Activated naive CD4-positive, alpha-beta T cell treated with anti-CD3 and anti-CD28 coated beads, Interleukin-2, amount 50 U/mL, for 24 hours (primary cell): ENCODE results near the gene CHD2.
A peak's percentile ranks its signal among the peaks of the same experiment; 100 is the strongest.

Experiments used
- H3K27ac Mint-ChIP-seq: one replicate; pipeline ENCODE4 v1.8.0; 2021; ENCODE audit warnings: mild to moderate bottlenecking, mixed read lengths
- H3K27me3 Mint-ChIP-seq: one replicate; pipeline ENCODE4 v1.8.0; 2021; ENCODE audit warnings: mixed read lengths
- H3K36me3 Mint-ChIP-seq: one replicate; pipeline ENCODE4 v1.8.0; 2021; ENCODE audit warnings: mixed read lengths
- H3K4me1 Mint-ChIP-seq: one replicate; pipeline ENCODE4 v1.8.0; 2021; ENCODE audit warnings: mixed read lengths
- H3K4me3 Mint-ChIP-seq: one replicate; pipeline ENCODE4 v1.8.0; 2021; ENCODE audit warnings: mild to moderate bottlenecking, mixed read lengths
- H3K9me3 Mint-ChIP-seq: one replicate; pipeline ENCODE4 v1.8.0; 2021; ENCODE audit warnings: mixed read lengths

Gene CHD2

DNA sequence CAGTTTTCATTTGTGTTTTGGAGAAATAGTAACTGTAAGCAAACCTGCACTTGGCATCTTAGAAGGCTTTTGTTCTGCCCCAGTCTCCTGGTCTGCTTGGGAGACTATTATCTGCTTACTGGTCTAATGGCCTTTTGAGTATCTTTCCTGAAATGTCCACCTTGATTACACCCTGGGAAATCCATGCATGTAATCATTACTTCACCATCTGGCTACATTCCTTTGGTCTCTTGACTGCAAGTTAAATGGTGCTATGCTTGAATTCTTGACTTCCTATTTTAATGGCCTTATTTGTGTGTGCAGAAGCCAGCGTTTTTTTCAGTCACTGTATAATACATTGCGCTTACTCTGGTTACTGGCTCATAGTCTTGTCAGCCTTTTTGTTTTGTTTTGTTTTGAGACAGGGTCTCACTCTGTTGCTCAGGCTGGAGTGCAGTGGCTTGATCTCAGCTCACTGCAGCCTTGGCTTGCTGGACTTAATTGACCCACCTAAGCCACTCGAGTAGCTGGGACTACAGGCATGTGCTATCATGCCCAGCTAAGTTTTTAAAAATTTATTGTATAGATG lies 30.0 kb downstream of the CHD2 start:
- Mint-ChIP-seq H3K27ac (peak overlapping the region; percentile 24), H3K9me3 (no peaks in the 10 kb centered on the region), H3K4me1 (peaks cover 65% of the 10 kb centered on the region)

DNA sequence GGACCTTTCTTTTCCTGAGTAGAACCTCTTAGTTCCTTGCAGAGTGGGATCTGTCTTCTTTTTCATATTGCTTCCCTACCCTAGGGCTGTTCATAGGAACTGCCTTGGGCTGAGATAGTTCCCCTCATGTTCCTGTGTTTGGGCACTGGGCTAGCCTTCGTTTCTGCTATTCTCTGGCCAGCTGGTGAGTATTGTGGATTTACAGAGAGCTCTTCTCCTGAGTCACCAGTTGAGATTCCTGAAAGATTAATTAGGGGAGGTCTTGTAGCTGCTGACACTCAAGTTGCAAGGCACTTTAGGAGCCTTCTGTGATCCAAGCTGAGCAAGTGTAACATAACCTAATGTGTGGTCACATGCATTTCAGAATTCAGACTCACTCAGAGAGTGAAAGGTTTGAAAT lies 30.7 kb downstream of the CHD2 start:
- peaks cover 65% of the 10 kb centered on the region for H3K4me1 Mint-ChIP-seq
- no peak overlapping the region for H3K27ac Mint-ChIP-seq
- no peaks in the 10 kb centered on the region for H3K27me3 Mint-ChIP-seq
- no peak overlapping the region for H3K4me3 Mint-ChIP-seq
- peaks cover 31% of the 10 kb centered on the region for H3K36me3 Mint-ChIP-seq
- no peaks in the 10 kb centered on the region for H3K9me3 Mint-ChIP-seq

More for the DNA sequence above, 30.0 kb downstream of the CHD2 start:
- Mint-ChIP-seq H3K36me3 (peaks cover 26% of the 10 kb centered on the region), H3K27me3 (no peaks in the 10 kb centered on the region), H3K4me3 (no peak overlapping the region)

- Mint-ChIP-seq H3K27ac (no peak overlapping the region), H3K4me1 (peaks cover 64% of the 10 kb centered on the region), H3K4me3 (no peak overlapping the region), H3K9me3 (no peaks in the 10 kb centered on the region), H3K27me3 (no peaks in the 10 kb centered on the region), H3K36me3 (peaks cover 27% of the 10 kb centered on the region)
Observed at GRCh38 chr15:92932946-92933649, 33.0 kb downstream of the CHD2 start.

- H3K27ac Mint-ChIP-seq, result no peak overlapping the region
- H3K36me3 Mint-ChIP-seq, result peaks cover 26% of the 10 kb centered on the region
- no peaks in the 10 kb centered on the region for H3K27me3 Mint-ChIP-seq
- H3K4me1 Mint-ChIP-seq, result peaks cover 61% of the 10 kb centered on the region
- no peaks in the 10 kb centered on the region for H3K9me3 Mint-ChIP-seq
- no peak overlapping the region for H3K4me3 Mint-ChIP-seq
Observed at GRCh38 chr15:92933831-92934230, 33.7 kb downstream of the CHD2 start.

- peaks cover 60% of the 10 kb centered on the region for H3K4me1 Mint-ChIP-seq
- peak overlapping the region; percentile 94 for H3K27ac Mint-ChIP-seq
- H3K9me3 Mint-ChIP-seq, result no peaks in the 10 kb centered on the region
- no peaks in the 10 kb centered on the region for H3K27me3 Mint-ChIP-seq
- no peak overlapping the region for H3K4me3 Mint-ChIP-seq
- H3K36me3 Mint-ChIP-seq, result peaks cover 32% of the 10 kb centered on the region
Observed at GRCh38 chr15:92934716-92935115, 34.6 kb downstream of the CHD2 start.

GRCh38 chr15:92936138-92936537 lies 36.0 kb downstream of the CHD2 start:
- Mint-ChIP-seq H3K27me3 (no peaks in the 10 kb centered on the region), H3K4me3 (no peak overlapping the region), H3K27ac (peak overlapping the region; percentile 79), H3K36me3 (peaks cover 30% of the 10 kb centered on the region), H3K4me1 (peaks cover 47% of the 10 kb centered on the region), H3K9me3 (no peaks in the 10 kb centered on the region)

DNA sequence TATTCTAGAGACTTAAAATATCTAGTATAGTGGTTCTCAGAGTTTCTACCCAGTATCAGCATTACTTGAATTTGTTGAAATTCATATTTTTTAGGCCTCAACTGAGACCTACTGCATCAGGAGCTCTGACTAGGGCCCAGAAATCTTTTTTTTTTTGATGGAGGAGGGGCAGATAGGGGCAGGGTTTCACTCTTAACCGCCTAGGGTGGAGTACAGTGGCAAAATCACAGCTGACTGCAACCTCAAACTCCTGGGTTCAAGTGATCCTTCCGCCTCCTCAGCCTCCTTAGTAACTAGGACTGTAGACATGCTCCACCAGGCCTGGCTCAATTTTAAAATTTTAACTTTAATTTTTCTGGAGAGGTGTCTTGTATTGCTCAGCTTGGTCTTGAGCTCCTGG lies 36.6 kb downstream of the CHD2 start:
- peaks cover 50% of the 10 kb centered on the region for H3K4me1 Mint-ChIP-seq

DNA sequence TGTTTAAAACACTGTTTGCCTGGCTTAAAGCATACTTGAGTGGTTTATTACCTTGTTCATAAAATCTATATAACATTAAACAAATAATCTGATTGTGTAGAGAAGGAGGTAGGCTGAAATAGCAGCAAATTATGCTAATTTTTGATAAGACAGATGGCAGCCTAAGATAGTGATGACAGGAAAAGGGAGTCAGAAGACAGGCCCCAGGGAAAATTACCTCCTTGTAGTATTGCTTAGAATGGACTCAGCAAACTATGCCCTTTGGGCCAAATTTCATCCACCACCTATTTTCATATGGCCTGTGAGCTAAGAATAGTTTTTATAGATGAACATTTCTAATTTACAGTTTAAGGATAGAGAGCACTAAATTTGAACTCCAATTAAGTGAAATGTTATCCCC lies 37.8 kb downstream of the CHD2 start:
- H3K27me3 Mint-ChIP-seq, result no peaks in the 10 kb centered on the region
- peaks cover 42% of the 10 kb centered on the region for H3K36me3 Mint-ChIP-seq
- no peak overlapping the region for H3K4me3 Mint-ChIP-seq
- H3K27ac Mint-ChIP-seq, result peak overlapping the region; percentile 66
- peaks cover 62% of the 10 kb centered on the region for H3K4me1 Mint-ChIP-seq
- H3K9me3 Mint-ChIP-seq, result no peaks in the 10 kb centered on the region

More for the DNA sequence above, 36.6 kb downstream of the CHD2 start:
- Mint-ChIP-seq H3K36me3 (peaks cover 32% of the 10 kb centered on the region), H3K27me3 (no peaks in the 10 kb centered on the region), H3K27ac (peak overlapping the region; percentile 79), H3K4me3 (no peak overlapping the region), H3K9me3 (no peaks in the 10 kb centered on the region)

- H3K4me1 Mint-ChIP-seq, result peaks cover 61% of the 10 kb centered on the region
Observed at GRCh38 chr15:92938387-92938786, 38.3 kb downstream of the CHD2 start.

GRCh38 chr15:92941668-92942067 lies 41.5 kb downstream of the CHD2 start:
- Mint-ChIP-seq H3K4me1 (peaks cover 46% of the 10 kb centered on the region), H3K27ac (peak overlapping the region; percentile 87)

More at GRCh38 chr15:92938387-92938786, 38.3 kb downstream of the CHD2 start:
- Mint-ChIP-seq H3K36me3 (peaks cover 42% of the 10 kb centered on the region), H3K4me3 (no peak overlapping the region), H3K27me3 (no peaks in the 10 kb centered on the region), H3K27ac (peak overlapping the region; percentile 62), H3K9me3 (no peaks in the 10 kb centered on the region)

GRCh38 chr15:92942706-92943105 lies 42.6 kb downstream of the CHD2 start:
- peaks cover 36% of the 10 kb centered on the region for H3K4me1 Mint-ChIP-seq
- H3K27me3 Mint-ChIP-seq, result no peaks in the 10 kb centered on the region
- no peak overlapping the region for H3K4me3 Mint-ChIP-seq
- peaks cover 52% of the 10 kb centered on the region for H3K36me3 Mint-ChIP-seq
- peaks cover 11% of the 10 kb centered on the region for H3K9me3 Mint-ChIP-seq
- peak overlapping the region; percentile 88 for H3K27ac Mint-ChIP-seq

More at GRCh38 chr15:92941668-92942067, 41.5 kb downstream of the CHD2 start:
- no peak overlapping the region for H3K4me3 Mint-ChIP-seq
- peaks cover 46% of the 10 kb centered on the region for H3K36me3 Mint-ChIP-seq
- peaks cover 11% of the 10 kb centered on the region for H3K9me3 Mint-ChIP-seq
- H3K27me3 Mint-ChIP-seq, result no peaks in the 10 kb centered on the region

DNA sequence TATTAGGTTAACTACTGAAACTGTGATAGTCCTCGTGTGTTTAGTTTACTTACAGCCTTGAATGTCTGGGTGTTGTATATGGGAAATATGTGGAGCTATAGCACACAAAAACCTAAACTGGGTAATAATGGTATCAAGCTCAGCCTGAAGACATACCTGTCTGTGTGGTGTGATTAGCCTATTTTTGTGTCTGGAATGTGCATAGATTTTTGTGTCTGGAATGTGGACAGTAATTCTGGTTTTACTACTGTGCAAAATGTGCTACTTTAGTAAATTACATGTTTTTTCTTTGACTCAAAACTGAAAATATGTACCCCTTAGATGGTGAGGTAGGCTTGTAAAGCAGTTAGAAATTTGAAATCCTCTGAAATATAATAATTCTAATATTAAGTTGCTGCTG lies 43.5 kb downstream of the CHD2 start:
- Mint-ChIP-seq H3K36me3 (peaks cover 59% of the 10 kb centered on the region), H3K4me3 (no peak overlapping the region), H3K4me1 (peaks cover 30% of the 10 kb centered on the region), H3K9me3 (peaks cover 11% of the 10 kb centered on the region), H3K27me3 (no peaks in the 10 kb centered on the region), H3K27ac (peak overlapping the region; percentile 3)

DNA sequence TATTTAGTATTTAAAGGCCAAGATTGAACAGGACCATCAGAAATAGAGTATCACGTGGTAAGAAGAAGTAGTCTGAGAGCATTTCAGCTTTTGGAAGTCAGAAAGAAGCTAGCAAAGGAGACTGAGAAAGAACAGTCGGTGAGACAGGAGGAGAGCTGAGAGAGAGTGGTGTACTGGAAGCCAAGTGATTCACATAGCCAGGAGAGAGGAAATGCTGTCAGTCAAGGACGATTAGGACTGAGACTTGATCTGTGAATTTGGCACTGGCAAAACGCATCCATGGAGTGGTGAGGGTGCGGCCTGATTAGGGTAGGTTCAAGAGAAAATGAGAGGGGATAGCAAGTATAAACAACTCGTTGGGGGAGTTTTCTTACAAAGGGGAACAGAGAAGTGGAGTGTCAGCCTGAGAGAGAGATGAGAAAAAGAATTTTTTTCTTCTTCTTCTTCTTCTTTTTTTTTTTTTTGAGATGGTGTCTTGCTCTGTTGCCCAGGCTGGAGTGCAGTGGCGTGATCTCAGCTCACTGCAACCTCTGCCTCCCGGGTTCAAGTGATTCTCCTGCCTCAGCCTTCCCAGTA lies 44.9 kb downstream of the CHD2 start:
- peaks cover 16% of the 10 kb centered on the region for H3K9me3 Mint-ChIP-seq
- peaks cover 28% of the 10 kb centered on the region for H3K4me1 Mint-ChIP-seq
- peak overlapping the region; percentile 74 for H3K27ac Mint-ChIP-seq
- H3K27me3 Mint-ChIP-seq, result no peaks in the 10 kb centered on the region
- no peak overlapping the region for H3K4me3 Mint-ChIP-seq
- peaks cover 66% of the 10 kb centered on the region for H3K36me3 Mint-ChIP-seq

GRCh38 chr15:92947071-92947730 lies 47.1 kb downstream of the CHD2 start:
- H3K9me3 Mint-ChIP-seq, result peaks cover 16% of the 10 kb centered on the region
- no peak overlapping the region for H3K4me3 Mint-ChIP-seq
- H3K27ac Mint-ChIP-seq, result peak overlapping the region; percentile 63
- H3K4me1 Mint-ChIP-seq, result peaks cover 20% of the 10 kb centered on the region
- H3K27me3 Mint-ChIP-seq, result no peaks in the 10 kb centered on the region
- H3K36me3 Mint-ChIP-seq, result peaks cover 74% of the 10 kb centered on the region

- no peaks in the 10 kb centered on the region for H3K27me3 Mint-ChIP-seq
- H3K4me1 Mint-ChIP-seq, result peaks cover 4% of the 10 kb centered on the region
- no peak overlapping the region for H3K4me3 Mint-ChIP-seq
- peaks cover 9% of the 10 kb centered on the region for H3K9me3 Mint-ChIP-seq
- peaks cover 59% of the 10 kb centered on the region for H3K36me3 Mint-ChIP-seq
- H3K27ac Mint-ChIP-seq, result peak overlapping the region; percentile 70
Observed at GRCh38 chr15:92949604-92950249, 49.6 kb downstream of the CHD2 start.
